Choroid plexus epithelial cell (primary cell): ENCODE measurements around the gene NFASC.

Source experiments
- DNase-seq: peaks from one replicate; pipeline ENCODE4 v3.0.0-alpha.2; 2010; ENCODE audit warnings: low read depth
- H3K4me3 ChIP-seq: 2 replicates; pipeline ENCODE4 v1.5.1; 2011; ENCODE audit warnings: low read depth, mild to moderate bottlenecking, control low read depth, low read length, moderate library complexity
- TF ChIP-seq, protein P1 (sequence below): conservative IDR thresholded peaks from 2 replicates; pipeline ENCODE4 v1.5.1; 2011; ENCODE audit warnings: low read depth, mild to moderate bottlenecking, control low read depth, inconsistent platforms, low read length, moderate library complexity

The NFASC gene

DNA sequence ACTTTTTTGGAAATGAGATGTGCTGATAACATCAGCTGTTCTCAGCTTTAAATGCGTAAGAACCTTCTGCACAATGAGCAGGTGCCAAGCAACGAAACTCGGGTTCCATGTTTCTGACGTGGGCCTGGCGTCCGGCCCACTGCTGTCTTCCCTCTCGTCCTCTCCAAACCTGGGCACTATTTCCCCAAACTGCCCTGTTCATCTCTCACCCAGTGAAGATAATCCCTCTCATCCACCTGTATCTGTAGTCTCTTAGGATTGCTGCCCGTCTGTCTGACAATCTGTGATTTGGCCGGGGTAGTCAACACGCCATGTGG is 122.3 kb downstream of the NFASC start:
- no peak overlapping the region for H3K4me3 ChIP-seq
- DNase-seq: no peak
- TF ChIP-seq, protein P1, sequence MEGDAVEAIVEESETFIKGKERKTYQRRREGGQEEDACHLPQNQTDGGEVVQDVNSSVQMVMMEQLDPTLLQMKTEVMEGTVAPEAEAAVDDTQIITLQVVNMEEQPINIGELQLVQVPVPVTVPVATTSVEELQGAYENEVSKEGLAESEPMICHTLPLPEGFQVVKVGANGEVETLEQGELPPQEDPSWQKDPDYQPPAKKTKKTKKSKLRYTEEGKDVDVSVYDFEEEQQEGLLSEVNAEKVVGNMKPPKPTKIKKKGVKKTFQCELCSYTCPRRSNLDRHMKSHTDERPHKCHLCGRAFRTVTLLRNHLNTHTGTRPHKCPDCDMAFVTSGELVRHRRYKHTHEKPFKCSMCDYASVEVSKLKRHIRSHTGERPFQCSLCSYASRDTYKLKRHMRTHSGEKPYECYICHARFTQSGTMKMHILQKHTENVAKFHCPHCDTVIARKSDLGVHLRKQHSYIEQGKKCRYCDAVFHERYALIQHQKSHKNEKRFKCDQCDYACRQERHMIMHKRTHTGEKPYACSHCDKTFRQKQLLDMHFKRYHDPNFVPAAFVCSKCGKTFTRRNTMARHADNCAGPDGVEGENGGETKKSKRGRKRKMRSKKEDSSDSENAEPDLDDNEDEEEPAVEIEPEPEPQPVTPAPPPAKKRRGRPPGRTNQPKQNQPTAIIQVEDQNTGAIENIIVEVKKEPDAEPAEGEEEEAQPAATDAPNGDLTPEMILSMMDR: no peak

DNA sequence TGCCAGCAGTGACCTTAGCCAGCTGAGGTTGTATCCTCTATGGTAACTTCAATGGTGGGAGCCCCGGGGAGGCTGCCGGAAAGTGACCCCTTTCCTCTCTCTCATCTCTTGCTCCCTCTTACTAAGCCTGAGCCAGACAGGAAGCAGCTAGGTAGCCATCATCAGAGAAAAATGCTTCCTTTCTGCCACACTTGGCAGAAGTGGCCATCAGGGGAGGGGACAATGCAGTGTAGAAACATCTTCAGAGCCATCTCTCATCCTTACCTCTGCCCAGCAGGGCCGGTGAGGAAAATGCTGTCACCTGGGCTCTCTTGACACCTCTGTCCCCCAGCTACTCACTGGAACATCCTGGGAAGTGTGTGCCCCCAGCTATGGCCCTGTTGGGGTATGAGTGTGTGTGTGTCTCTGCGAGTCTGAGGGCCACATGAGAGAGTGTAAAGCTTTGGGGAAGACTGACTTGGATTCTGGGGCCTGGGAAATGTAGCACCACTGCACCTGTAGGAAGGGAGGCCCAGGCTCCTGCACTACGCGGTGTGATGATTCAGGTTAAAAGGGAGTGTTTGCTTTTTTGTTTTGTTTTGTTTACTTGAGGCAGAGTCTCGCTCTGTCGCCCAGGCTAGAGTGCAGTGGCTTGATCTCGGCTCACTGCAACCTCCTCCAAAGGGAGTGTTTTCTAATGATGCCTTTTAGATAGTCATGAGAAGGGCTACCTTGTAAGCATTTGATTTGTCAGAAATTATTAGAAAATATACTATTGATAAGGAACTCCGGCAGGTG is 123.6 kb downstream of the NFASC start:
- no peak for DNase-seq
- no peak overlapping the region for H3K4me3 ChIP-seq
- TF ChIP-seq, protein P1: no peak

DNA sequence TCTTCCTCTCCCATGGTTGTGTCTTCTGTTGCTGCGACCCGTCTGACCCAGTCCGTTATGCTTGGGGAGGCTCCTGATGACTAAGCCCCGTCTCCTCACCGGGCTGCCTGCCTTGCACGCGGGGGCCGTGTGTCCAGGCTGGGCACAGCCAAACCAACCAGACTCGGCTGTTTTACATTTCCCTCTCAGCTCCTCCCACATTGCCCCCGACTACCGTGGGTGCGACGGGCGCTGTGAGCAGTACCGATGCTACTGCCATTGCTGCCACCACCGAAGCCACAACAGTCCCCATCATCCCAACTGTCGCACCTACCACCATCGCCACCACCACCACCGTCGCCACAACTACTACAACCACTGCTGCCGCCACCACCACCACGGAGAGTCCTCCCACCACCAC is 126.3 kb downstream of the NFASC start:
- TF ChIP-seq, protein P1: no peak
- no peak for DNase-seq
- no peak overlapping the region for H3K4me3 ChIP-seq

DNA sequence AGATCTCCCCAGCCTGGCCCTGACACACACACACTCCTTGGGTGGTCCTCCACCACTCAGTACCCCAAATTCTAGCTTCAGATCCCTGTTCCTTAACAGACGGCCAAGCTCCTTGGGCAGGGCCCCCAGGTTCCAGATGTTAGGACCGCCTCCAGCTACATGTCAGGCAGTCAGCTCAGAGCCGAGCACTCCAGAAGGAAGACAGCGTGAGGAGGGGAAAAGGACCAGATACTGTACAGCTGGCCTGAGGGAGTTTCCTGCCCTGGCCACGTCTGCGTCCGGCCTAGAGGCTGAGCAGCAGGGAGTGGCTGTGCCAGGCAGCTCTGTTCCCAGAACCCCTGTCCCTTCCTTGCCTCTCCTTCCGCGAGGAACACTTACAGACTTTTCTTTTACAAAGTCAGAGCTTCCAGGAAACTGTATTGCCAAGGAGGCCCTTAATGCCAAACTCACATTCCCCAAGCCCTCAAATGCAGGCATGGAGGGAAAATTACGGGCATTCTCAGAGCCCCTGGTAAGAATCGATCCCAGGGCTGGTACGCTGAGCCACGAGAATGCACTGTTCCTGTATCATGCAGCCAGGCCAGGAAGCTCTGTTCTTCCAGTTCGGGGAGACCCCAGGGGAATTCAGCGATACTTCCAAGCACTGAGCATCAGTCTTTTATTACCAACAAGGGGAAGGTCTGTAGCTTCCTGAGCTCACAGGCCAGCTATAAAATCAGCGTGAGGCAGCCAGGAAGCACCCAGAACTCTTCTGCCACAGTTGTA is 127.1 kb downstream of the NFASC start:
- no peak overlapping the region for H3K4me3 ChIP-seq
- DNase-seq: no peak

DNA sequence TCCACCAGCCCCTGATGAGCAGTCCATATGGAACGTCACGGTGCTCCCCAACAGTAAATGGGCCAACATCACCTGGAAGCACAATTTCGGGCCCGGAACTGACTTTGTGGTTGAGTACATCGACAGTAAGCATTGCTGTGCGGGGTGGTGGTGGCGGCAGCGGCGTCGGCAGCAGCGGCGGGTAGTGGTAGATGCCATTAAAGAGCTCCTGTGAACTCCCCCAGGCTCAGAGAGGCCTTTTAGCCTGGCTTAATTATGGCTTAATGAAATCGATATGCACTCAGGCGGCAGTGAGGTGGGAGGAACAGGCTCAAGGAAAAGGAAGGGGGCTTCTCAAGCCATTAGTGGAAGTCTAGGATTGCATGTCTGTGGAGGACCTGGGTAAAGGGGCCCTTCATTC is 130.5 kb downstream of the NFASC start:
- H3K4me3 ChIP-seq: no peak overlapping the region
- no peak for DNase-seq
- TF ChIP-seq, protein P1: no peak

More for the DNA sequence above, 127.1 kb downstream of the NFASC start:
- TF ChIP-seq, protein P1: no peak

DNA sequence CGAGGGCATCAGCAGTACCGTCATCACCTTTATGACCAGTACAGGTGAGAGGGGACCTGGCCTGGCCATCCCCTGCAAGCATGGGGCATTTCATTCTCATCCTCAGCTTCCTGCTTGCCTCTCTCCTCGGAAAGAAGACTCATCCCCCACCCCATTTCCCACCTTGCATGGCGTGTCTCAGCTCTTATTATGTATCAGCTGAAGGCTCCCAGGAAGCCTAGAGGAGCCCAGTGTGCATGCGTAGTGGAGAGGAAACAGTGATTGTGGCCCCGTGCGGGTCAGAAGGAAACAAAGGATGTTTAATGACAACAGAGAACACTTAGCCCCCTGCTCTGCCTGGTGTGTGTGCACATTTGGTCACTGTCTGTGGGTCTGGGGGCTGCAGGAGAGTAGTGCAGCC is 132.0 kb downstream of the NFASC start:
- H3K4me3 ChIP-seq: no peak overlapping the region
- TF ChIP-seq, protein P1: no peak
- no peak for DNase-seq
